Right renal pelvis (tissue), 4 donors: ENCODE results near the gene D2HGDH. TPM values are rescaled to one million over a fixed set of nuclear protein-coding genes. Genes with fewer than 3 reads are reported as not detected.
"Not testable (repeated sequence)": the region's sequence is repeated elsewhere in the genome, so short reads cannot be mapped to it uniquely, and the experiment has no call there.

Experiments used
- DNase-seq, 4 donors: peaks; one replicate each; pipeline ENCODE4 v3.0.0-alpha.2; 2013; ENCODE audit warnings: low read depth in 4 of 4, low spot score in 3 of 4, missing footprints in 1 of 4
- polyA plus RNA-seq, 4 donors: library from polyadenylated mRNA; unstranded; fragments of 120-200 nt; gene quantifications; one replicate each; pipeline ENCODE4 v1.2.1, GENCODE V29; 2013; ENCODE audit not compliant: insufficient read length in 4 of 4

Gene D2HGDH
- polyA plus RNA-seq, 4 donors: 31.8 to 48.5 (median 38.0) TPM

DNA sequence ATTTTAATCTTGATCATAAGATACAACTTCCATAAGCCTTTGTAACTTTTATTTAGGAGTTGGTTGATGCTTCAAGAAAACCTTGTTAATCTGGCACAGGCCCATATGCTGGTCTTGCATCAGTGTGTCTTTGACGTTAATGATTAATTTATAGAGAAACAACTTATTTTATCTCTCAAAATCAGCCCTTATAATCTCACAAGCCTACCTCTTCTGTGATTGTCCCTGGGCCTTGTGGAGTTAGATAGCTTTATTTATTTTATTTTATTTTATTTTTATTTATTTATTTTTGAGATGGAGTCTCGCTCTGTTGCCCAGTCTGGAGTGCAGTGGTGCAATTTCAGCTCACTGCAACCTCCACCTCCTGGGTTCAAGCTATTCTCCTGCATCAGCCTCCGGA is 47.6 kb downstream of the D2HGDH start:
- not testable (repeated sequence) for DNase-seq

DNA sequence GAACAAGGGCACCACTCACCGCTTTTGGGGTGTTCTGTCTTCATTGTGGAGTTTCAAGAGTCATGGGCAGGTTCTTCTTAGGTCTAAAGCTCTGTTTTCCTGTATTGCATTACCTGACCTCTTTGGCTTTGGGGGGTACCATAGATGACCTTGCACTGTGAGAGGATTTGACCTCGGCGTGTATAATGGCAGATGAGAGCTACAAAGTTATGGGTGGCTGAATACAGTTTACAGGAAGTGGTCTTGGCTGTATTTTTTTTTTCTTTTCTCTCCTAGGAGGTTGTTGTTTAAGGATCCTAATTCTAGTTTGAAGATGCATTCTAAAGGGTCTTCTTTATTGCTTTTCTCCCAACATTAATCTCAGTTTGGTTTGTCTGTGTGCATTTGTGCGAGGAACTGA is 53.7 kb downstream of the D2HGDH start:
- DNase-seq: no peak

DNA sequence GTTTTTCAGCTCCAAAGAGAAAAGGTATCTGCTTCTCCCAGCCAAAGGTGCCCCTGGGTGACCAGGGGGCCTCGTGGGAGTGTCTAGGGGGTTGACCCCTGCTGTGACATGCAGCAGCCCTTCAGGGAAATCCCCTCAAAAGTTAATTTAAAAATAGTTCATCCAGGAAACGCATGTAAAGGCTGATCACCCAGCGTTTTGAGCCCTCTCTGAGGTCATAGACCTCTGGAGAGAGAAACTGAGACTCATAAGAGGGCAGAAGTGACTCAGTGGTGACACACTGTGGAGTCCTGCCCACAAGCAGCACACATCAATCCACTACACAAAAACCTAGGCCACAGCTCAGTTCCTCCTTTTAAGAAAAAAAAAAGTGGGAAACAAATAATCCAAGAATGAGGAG is 54.1 kb downstream of the D2HGDH start:
- DNase-seq: no peak

DNA sequence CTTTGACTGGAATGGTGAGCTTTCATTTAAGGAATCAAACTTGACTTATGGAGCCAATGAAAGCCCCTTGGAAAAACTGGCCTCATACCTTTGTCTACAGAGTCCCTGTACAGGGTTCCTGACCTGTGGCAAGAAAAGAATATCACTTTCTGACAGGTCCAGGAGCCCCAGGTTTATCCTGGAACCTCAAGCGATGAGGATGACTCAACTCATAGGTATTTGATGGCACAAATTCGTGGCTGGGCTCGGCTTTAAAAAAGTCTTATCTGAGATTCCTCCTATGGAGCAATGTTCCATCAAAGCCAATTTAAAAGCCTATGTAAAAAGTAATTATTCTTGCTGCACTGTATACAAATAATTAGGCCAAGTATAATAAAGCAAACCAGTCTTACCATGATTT is 57.0 kb downstream of the D2HGDH start:
- DNase-seq: not testable (repeated sequence)

DNA sequence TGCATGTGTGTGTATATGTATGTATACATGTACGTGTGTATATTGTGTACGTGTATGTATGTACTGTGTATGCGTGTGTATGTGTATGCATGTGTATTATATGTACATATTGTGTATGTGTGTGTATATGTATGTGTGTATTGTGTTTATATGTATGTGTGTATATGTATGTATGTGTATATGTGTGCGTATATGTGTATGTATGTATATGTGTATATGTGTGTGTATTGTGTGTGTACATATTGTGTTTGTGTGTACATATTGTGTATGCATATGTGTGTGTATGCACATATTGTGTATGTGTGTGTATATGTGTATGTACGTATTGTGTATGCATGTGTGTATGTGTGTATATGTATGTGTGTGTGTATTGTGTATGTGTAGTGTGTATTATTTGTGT is 59.0 kb downstream of the D2HGDH start:
- no peak for DNase-seq

DNA sequence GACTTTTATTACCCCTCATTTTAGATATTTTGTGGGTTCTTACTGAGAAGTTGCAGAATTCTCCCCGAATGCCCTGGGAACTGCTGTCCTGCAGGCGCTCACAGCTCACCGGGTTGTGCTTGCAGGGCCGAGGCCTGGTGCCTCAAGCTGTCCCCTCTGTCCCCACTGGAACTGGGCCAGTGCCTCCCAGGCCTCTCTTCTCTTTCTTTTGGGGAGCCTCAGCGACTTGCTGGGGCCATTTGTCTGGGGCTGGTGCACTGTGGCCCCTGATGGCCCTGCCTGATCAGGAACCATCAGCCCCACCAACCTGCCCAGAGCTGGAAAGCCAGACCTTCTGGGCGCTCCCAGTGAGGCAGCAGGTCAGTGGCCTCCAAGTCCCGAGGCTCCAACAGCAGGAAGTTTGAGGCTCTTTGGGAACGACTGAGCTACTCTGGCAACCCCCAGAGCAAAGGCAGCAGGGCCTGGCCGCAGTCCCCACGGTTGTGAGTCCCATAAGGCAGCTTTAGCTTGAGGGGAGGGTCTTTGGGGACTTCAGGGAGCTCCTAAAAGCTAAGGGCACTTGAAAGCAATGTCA is 59.9 kb downstream of the D2HGDH start:
- DNase-seq: no peak

DNA sequence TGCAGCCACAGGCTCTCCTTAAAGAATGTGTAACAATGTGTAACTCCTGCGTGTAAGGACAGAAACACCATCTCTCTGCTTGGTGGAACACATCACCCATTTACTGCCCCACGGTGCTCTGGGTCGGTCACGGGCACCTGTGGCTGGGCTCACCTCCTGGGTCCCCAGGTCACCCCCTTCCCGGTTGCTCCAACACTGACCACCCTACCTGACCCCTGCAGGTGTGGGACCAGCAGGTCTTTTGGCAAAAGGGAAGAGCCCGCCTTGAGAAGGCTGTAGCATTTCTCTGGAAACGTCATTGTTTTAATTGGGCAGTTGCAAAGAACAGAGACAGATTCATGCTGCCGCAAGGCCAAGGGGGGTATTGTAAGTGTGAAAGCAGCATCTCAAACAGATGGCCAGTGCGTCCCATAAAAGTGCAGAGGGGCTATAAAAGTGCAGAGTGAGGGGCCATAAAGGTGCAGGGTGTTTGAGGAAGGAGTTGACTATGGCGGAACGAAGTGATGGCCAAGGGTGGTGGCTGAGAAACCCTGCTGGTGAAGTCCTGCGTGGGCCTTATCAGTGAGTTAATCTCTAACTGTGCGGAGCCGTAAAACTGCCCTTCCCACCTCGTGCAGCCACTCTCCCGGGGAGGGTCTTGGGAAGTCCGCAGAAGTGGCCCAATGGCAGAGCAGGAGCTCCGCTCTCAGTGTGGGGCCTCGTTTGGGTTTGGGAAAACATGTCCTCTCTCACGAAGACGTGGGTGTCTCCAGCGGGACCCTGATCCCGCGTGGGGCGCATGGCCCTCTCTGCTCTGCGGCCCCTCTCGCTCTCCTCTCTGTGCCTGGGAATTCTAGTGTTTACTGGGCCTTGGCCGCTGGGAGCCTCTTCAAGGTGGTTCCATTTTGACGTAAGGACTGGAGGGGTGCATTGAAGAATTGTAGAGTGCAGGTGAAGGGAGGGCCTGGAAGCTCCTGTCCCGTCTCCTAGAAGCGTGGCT is 60.9 kb downstream of the D2HGDH start:
- no peak for DNase-seq

DNA sequence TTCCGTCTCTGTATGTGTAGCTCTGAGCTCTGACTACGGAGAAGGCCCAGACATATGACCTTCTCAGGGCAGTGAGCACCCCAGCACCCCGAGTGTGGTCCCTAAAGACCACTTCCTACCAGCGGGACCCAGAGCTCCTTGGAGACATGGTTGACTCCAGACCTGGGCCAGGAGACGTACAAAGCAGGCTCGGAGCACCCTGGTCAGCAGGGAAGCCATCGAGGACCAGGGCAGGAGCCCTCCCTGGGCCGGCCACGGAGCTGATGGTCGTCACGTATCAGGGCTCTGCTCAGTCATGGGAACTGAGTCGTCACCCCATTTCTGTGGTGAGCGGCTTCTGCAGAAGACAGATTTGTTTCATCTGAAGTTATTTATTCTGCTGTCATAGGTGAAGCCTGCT is 61.8 kb downstream of the D2HGDH start:
- DNase-seq: no peak

DNA sequence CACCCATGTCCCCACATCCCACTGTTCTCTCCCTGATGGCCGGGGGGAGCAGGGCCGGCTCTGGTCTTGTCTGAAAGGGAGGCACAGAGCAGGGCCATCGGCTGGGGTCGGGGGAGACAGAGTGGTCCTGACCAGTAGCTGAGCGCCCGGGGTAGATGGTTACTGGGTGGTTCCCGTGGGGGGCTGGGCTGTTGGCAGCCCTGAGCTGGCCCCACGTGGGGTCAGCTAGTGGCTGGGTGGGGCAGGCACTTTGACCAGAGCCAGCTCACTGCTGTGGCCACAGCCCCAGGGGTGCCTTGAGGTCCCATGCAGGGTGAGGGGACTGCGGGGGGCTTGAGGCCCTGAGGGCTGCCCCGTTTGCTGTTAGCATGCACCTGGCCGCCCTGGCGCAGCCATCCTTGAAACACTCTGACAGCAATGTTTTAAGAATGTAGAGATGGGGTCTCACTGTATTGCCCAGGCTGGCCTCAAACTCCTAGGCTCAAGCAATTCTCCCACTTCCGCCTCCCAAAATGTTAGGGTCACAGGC is 62.2 kb downstream of the D2HGDH start:
- DNase-seq: no peak

DNA sequence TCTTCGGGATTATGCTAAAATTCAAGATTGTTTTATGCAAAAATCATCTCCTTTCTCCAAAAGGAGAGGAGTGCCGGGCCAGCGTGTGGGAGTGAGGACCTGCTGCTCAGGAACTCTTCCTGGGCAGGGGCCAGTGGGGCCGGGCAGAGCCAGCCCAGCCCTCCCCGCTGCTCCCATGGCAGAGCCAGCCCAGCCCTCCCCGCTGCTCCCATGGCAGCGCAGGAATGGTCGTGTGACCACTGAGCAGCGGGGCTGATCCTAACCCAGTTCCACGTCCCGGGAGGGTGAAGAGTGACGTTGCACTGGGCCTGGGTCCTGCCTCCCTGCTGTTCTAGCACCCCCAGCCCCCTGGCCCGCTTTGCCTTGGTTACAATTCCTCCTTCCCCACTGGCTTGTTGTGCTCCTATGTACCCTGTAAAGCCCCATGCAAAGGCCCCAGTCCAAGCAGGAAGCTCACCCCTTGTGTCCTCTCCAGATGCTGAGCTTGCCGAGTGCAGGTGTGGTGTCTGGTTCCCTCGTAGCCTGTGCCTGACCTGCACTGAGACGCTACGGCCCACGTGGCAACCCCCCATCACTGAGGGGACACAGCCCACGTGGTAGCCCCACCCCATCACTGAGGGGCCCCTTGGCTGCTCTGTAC is 63.1 kb downstream of the D2HGDH start:
- no peak for DNase-seq

DNA sequence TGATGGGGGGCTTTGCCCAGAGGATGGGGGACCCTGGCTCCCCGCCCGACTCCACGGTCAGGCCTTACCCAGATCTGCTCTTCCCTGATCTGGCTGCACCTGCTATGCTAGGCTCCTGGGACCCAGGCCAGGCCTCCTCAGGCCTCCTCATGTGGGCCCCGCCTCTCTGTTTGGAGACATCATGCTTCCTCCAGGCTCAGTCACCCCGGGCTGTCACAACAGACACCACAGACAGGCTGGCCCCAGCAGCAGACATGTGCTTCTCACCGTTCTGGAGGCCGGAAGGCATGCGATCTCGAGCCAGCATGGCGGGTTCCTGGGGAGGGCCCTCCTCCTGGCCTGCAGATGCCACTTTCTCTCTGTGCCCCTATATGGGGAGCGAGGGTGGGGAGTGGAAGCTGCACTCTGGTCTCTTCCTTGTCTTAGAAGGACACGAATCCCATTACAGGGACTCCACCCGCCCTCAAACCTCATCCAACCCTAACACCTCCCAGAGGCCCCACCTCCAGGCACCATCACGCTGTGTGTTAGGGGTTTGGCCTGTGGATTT is 63.7 kb downstream of the D2HGDH start:
- DNase-seq: no peak

DNA sequence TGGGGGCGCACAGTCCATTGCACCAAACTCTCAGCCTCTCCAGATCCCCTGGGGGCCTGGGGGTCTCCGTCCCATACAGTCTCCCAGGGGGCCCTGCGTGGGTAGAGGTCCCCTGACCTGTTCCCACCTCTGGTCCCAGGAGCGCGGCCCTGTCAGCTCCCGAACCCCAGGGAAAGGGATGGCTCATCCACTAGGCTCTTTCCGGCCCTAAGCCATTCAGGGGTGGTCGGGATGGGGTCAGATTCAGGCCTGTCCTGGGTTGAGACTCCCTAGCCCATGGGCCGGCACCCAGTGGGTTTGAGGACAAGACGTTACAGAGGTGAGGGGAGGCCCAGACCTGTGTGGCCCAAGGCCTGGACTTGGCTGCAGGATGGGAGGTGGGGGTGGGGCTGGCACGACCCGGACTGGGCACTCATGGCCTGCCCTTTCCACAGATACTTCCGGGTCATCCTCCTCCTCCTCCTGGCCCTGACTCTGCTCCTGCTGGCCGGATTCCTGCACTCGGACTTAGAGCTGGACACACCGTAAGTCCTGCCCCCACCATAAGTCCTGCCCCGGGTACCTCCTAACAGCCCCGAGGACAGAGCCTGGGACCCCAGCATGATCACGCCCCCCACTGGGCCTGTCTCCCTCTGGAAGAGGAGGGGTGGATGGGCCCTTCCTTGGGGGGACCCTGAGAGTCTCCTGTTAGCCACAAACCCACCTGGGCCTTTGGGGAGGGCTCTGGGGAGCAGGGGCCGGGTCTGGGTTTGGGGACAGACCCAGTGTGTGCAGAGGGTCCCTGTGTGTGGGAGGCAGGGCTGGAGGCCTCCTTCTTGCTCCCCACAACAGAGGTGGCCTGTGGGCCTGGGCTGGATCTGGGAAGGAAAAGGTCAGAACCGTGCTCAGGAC is 64.4 kb downstream of the D2HGDH start:
- DNase-seq: no peak

DNA sequence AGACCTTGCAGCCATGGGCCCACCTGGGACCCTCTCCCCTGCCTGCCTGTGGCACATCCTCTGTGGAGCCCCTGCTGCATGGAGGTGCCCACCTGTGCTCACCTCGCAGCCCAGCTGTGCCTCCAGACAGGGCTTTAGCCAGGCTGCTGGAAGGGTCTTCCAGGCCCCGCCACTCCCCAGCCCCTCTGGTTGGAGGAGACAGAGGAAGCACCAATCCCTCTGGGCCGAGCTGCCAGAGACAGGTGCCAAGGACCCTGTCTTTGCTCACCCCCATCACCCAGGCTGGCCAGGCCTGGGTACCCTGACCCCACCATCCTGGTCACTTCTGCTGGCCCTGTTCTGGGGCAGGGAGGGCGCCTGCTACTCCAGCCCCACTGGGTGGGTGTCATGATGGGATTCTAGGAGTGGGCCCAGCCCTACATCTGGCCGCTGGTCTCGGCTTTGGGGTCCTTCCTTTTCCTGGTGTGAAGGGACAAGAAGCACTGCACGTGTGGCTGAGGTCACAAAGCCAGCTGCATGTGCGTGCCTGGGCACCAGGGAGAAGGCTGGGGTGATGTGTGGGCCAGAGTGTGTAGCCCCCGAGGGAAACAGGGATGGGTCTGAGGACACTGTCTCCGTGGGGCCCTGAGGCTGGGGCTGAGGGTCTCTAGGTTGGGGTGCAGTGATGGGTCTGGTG is 65.2 kb downstream of the D2HGDH start:
- DNase-seq: no peak

DNA sequence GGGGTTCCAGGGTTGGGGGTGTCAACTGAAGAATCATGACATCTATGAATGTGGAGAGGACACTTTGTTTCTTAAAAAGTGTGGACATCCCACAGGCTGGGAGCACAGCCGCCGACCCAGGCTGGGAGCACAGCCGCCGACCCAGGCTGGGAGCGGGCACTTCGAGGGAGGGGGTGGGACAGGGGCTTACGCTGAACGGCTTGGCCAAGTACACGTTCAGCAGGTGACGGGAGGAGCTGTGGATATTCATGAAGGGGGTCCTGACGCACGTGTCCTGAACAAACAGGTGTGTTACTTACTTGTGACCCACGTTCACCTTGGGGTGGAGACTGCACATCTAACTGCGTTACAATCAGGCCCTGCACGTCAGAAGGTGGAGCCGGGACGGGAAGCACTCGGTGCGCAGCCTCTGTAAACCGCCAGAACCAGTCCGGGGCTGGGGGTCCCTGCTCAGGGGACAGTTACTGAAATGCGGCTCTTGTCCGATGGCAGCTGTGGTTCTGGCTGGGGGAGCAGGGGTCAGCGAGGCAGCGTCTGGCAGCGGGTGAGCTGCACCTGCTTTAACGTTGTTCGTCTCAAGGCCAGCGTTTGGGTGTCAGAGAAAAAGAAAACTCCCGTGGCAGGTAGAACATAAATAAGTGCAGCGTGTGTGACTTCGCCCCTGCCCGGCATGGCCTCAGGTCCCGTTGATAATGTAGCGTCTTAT is 65.9 kb downstream of the D2HGDH start:
- not testable (repeated sequence) for DNase-seq

DNA sequence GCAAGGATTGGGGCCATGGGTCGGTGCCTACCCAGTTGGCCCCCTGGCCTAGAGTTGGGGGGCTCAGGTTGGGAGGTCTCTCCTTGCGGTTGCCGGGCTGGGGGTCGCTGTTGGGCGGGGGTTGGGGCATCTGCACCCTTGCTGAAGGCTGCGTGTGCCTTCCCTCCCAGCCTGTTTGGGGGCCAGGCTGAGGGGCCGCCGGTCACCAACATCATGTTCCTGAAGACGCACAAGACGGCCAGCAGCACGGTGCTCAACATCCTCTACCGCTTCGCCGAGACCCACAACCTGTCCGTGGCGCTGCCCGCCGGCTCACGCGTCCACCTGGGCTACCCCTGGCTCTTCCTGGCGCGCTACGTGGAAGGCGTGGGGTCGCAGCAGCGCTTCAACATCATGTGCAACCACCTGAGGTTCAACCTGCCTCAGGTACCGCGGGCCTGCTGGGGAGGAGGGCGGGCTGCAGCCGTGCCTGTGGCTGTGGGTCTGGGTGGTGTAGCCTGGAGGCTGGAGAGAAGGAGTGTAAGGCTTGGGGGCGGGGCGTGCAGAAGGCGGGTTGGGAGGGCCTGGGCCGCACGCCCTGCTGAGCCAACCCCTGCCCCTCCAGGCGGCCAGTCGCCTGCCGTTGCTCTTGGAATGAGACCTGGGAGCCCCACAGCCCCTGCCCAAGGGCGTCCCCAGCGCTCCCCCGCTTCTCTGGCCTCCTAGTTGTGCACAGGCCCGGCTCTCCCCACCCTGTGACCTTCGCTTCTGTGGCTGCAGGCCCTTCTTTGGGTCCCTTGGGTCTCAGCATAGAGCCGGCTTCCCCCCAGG is 67.4 kb downstream of the D2HGDH start:
- no peak for DNase-seq

DNA sequence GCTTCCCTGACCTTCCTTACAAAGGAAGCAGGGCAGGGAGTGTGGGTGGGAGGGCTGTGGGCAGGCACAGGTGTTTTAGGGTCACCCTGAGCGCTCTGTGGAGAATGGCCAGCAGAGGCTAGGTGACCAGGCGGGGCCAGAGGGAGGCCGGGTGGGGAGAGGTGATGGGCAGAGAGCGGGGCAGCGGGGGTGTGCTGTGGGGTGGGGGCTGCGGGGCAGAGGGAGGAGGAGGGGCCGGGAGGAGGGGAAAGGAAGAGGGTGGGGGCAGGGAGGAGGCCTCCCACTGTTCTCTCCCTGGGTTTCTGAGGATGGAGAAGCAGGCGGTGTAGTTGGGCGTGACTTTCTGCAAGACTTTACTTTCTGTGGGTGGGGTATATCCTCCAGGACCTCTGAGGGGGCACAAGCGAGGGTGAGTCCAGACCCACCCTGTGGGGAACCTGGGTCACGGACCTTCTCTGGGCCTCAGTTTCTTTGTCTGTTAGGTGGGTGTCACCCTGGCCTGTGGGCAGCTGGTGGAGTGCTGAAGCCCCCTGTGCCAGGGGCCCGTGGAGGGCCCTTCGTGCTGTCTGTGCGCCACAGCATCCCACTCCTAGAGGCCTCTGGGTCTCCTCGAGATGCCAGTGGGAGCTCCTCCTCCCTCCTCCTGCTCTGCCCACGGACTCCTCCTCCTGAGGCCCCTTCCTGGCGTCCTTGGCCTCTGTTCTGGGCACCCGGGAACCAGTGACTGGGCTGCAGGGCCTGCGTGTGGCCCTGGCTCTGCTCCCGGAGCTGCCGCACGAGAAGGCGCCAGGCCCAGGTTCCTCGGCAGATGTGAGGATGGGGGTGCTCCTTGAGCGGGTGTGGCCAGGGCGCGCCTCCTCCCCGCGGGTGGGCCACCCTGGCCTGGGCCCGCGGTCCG is 68.2 kb downstream of the D2HGDH start:
- no peak for DNase-seq
